HG03575 (cell line): ENCODE results near the gene SND1.
A peak's percentile ranks its signal among the peaks of the same experiment; 100 is the strongest.

ENCODE experiments used
- ATAC-seq: cut with Tn5 transposase; IDR thresholded peaks from one replicate; pipeline ENCODE4 v1.9.1; 2021; ENCODE audit not compliant: unreplicated experiment, insufficient number of reproducible peaks, low FRiP score; ENCODE audit errors: extremely low read depth

Gene SND1

DNA sequence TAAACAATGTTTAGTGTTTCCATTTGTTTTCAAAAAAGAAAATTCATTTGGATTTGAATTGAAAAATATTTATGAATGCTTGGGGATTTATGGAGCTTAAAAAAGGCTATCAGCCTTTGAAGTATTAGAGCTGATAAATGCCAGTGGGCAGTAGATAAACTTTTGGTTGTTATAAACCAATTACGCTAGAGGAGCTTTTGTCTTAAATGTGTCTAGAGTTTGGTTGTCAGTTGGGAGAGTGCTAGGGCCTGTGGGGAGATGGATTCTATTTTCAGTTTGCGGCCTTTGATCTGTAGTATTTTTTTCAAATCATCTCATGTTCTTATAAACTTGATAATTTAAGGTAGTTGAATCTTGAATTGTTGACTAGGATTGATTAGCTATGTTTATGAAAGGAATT lies 104.0 kb downstream of the SND1 start:
- ATAC-seq, result no peak

DNA sequence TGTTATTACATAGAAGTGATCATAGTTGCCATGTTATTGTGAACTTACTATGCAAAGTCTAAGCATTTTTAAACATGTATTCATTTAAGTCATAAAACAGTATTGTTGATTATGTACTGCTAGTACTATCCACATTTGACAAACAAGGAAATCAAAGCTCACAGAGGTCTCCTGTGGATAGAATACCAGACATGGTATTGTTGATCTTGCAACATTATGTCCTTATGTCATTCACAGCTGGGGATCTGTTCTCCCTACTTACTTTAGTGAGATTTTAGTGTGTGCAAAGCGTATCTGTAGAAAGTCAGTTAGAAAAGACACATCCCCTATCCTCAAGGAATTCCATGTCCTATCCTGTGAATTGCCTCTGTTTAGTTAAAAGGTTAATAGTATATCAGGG lies 106.1 kb downstream of the SND1 start:
- no peak for ATAC-seq

DNA sequence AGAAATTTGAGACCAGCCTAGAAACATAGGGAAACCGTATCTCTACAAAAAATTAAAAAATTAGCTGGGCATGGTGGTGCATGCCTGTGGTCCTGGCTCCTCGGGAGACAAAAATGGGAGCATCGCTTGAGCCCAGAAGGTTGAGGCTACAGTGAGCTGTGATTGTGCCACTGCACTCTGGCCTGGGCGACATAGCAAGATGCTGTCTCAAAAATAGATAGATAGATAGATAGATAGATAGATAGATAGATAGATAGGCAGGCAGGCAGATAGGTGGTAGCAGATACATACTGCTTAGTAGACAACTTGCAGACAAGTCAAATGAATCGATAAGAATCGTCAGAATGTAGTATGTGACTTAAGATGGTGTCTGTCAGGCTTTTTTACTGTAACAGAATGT lies 106.9 kb downstream of the SND1 start:
- ATAC-seq, result no peak

DNA sequence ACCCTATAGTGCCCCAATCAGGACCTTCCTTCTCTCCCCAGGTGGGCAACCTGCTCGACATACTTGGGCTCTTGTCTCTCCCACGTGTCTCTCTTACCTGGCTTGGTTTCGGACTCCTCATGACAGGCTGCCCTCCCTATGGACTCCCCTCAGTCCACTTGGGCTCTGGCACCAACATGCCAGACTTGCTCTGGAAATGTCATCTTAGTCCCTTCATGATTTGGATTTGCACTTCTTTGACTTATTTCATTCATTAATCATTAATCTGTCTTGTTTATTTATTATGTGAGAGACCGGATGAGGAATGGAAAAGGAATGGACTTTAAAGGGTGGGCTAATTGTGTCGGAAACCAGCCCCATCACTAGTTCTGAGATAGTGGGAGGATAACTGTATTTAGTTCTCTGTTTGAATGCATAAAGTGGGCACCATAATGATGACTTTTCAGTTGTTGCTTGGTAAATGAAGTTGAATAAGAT lies 108.0 kb downstream of the SND1 start:
- ATAC-seq, result no peak

DNA sequence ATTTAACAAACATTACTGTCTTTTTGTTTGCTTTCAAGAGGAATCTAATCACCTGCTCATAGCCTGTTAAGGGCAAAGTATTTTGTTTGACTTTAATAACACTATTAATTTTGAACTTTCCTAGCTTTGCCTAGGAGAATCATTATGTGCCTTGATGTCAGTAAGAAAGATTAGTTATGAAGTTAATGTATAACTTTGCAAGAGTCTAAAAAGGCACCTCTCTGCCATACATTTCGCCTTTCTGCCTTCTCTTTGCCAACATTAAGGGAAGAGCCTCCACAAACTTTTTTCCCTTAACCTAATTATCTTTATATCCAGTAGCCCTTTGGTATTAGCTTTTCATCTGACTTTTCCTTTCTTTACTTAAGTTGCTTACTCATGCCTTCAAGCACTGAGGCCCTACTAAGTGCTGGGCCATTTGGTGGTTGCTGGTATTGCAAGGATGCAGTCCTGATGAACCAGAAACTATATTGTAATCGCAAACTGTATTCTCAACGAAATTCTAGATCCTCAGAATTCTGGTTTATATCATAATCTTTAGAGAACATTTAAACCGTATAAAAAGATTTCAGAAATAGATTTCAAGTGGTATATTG lies 108.5 kb downstream of the SND1 start:
- no peak for ATAC-seq

DNA sequence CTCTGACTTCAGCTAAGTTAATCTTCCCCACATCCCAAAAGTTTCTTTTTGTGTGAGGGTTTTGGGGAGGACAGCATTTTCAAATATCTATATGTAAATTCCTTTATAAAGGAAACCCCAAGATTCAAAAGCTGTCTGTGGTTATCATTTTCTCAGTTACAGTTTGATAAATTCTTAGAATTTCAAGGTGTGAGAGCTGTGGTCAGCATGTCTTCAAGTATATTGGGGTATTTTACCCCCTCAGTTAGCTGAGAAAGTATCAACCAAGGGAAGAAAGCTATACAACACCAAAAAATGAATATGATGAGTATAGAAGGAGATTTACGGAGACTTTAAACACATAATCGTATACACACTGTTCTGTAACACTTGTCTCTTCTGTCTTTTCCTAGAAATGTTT lies 109.2 kb downstream of the SND1 start:
- ATAC-seq, result no peak

DNA sequence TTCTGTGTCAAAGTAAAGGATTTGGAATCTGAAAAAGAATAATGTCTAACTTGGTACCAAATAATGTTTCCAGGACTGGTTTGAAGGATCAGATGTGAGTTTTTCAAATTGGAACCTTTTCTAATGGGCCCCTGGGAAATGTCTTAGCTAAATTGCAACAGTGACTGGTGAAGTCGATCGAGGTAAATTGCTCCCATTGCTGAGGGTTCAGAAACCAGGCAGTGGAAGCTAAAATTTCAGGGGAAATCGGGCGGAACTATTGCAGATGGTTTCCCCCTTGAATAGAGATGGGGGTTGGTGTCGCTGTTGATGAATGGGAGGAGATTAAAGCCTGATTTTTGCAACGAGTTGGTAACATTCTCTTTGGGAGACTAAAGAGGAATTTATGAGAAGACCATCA lies 112.7 kb downstream of the SND1 start:
- no peak for ATAC-seq

DNA sequence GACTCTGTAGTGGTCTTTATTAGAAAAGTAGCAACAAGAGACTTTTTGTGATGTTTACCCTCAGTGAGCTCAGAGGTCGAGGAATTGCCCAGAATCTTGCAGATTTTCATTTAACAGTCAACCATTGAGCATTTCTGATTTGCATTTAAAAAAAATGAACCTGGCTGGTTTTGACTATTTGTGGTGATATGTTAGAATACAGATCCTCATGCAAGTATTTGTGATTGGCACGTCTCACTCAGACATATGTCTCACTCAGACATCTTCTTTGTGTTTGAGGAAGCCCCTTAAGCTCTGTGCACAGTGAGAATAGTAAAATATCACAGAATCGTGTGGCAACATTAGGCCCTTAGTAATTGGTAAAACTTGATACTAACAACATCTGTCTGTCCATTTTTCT lies 113.2 kb downstream of the SND1 start:
- ATAC-seq, result no peak

DNA sequence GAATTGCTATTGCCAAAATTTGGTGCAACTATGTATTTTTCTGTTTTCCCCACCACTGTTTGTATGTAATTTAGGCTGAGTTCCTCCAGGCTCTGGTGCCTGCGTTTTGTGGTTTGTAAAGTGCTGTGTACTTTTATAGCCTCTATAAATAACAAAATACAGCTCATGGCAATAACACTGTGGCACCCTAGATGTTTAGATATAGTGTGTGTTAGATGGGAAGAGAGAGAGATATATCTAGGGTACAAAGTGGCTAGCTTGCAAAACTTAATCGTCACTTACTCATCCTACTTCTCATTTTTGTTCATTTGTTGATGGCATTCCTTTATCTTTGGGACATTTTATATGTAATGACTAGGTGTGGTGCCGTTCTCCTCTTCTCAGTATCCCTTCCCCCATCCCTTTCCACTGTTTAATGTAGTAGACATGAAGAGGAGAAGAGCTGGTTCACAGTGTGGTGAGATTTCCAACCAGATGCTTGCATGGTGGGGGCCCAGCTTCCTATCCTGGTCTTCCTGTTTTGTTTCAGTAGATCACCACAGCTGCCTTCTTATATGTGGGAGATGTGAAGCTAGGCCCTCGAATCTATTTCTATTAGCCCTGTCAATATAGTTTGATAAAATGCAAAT lies 115.0 kb downstream of the SND1 start:
- no peak for ATAC-seq

DNA sequence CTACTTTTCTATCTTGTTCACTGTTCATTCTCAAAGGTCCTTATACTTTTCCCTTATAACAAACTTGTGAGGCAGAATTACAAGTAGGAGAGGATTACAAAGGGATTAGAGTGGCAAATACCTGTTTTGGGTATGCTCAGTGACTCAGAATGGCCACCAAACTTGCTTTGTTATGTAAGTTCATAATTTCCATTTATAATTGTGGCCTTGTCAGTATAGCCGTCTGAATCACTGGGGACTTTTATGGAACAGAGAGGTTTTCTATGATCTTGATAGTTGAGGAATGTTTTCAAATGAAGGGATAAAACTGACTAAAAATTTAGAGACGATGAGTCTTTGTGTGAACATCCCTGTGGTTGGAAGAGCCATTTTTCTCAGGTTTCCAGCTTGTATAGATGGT lies 116.2 kb downstream of the SND1 start:
- no peak for ATAC-seq

DNA sequence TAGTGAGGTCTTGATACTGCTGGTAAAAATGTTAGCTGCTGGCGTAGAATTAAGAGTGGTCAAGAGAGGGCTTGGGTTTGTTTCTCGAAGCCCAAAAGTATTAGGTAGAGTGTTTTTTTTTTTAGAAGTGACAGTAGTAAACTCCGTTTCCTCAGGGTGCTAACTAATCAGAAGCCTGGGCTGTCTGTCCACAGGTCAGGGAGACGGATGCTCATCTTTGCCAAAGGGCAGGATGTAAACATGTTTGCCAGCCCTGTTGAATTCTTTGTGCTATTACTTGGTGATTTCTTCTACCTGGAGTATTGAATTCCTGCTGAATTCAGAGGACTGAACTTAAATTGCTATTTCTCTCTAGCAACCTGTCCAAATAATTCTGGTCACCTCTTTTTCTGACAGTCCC lies 117.1 kb downstream of the SND1 start:
- ATAC-seq, result no peak

DNA sequence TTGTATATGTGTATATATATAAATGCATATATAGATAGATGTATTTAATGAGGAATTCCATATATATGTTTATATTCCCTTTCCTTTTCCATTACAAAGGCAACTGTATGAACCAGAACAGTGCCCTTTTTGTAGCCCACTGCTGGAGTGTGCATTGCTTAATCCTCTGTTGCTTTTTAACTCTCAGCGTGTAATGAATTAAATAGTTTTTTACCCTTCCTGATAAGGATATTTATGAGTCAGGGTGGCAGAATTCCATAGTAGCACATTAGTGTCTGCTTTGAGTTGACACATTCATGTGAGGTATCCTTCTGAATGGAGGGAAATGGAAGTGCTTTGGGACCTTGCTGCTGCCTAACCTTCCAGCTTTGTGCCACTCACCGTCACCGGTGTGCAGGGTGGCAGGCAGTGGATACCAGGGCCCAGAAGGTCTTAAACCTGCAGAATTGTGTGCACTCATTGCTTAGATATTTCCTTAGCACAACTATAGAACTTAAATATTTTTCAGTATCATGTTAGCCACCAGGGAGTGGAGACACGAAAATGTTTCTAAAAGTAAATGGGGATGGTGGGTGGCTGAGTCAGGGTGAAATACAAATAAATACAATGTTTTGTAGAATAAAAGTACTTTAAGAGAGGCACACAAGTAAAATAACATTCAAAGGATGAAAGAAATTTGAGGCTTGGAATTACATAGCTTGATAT lies 117.9 kb downstream of the SND1 start:
- ATAC-seq, result no peak

DNA sequence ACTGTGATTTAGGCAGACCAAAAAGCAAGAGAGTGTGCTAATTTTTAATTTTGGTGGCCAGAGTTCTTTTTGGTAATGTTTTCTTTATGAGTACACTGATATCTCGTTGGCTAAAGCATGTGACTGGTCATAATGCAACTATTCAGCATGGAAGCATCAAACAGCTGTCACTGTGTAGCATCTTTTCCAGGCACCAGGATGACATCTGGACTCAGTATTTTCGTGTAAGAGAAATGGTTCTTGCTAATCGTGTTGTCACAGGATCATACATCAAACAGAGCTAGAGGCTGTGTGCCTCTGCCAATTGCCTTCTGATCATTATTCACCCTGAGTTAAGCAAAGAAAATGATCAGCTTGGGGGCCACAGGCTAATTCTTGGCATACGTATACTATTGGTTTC lies 118.9 kb downstream of the SND1 start:
- ATAC-seq, result no peak

DNA sequence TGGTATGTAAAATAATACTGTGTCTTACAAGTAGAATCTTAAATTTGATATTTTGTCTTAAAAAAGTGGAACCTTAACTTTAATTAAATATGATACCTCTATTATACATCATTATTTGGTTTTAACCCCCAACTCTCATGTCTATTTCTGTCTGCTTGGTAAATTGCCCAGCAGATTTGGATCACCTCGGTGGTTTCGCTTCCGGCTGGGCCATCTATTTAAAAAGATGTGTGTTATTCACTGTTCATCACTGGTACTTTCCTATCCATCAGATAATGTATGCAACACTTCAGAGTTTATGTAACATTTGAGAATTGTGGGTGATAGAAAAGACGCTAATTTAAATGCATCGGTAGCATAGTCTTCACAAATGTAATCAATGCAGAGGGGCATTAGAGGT lies 119.7 kb downstream of the SND1 start:
- ATAC-seq, result no peak

DNA sequence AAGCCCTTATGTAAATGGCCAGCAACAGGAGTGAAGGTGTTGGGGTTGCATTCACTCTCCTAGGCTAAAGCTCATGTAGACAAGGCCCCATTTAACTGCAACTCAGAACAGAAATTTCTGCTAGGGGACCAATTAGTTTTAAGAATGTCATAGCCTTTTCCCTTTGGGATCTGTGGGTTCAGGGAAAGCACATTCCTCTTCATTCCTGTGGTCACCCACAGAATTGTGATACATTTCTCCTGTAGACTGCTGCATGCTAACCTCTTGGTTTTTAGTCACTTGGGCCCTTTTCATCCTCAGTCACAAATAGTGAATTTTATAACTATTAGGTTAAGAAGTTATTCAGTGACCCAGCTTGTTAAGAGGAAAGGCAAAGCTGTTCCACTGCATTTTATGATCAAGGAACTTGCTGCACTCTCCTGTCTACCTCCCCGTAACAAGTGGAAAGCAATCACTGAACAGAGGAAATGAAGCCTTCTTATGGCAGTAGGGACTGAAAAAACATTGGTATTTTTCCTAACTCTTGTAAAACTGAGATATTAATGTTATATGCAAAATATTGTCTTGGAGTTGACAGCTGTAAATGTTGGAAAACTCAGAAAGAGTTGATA lies 124.9 kb downstream of the SND1 start:
- no peak for ATAC-seq

DNA sequence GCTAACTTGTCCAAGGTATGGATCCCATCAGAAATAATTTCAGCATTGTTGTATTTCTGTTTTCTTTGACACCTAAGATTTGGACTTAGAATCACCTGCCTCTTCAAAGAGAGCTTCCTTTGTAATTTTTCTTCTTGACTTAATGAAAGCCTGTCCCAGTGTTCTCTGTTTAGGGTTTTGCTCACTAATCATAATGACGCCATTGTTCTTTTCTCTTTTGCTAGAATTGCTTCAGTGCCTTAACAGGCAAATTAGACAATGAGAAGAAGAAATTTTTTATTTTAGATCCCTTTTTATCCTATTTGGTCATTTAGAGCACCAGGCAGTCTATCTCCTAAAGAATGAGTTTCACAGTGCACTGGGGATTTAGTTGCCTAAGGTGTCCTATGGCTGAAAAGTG lies 128.5 kb downstream of the SND1 start:
- ATAC-seq, result no peak

DNA sequence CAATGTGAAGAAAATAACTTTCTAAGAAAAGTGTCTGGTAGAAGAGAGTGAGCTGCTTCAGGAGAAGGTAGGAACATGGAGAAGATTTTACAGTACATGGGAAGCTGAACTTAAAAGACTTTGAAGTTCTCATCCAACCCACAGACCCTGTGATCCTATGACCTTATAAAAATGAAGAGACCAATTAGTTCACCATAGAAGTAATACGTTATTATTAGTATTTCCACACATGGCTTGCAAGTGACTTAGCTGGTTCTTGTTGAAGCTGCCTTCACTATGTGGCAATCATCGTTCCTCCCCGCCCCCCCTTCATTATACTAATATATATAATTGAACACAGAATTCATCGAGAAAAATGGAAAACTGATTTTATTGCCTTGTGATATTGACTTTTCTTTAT lies 129.1 kb downstream of the SND1 start:
- ATAC-seq, result no peak

DNA sequence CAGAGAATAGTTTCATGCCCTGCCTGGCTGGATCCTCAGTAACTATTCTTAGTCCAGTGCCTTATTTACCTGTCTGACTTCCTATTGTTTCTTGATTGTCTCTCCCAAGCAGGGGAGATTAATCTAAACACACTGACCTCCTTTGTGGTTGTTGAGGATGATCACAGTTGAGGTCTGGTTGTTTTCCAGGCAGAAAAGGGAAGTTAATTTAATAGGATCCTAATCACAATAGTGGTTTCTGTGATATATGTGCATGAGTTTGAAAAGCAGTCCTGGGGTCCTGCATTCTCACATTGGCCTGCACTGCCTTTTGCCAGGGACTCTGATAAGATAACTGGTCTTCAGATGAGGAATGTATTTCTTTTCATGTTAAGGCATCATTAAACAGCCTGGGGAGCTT lies 130.1 kb downstream of the SND1 start:
- no peak for ATAC-seq

DNA sequence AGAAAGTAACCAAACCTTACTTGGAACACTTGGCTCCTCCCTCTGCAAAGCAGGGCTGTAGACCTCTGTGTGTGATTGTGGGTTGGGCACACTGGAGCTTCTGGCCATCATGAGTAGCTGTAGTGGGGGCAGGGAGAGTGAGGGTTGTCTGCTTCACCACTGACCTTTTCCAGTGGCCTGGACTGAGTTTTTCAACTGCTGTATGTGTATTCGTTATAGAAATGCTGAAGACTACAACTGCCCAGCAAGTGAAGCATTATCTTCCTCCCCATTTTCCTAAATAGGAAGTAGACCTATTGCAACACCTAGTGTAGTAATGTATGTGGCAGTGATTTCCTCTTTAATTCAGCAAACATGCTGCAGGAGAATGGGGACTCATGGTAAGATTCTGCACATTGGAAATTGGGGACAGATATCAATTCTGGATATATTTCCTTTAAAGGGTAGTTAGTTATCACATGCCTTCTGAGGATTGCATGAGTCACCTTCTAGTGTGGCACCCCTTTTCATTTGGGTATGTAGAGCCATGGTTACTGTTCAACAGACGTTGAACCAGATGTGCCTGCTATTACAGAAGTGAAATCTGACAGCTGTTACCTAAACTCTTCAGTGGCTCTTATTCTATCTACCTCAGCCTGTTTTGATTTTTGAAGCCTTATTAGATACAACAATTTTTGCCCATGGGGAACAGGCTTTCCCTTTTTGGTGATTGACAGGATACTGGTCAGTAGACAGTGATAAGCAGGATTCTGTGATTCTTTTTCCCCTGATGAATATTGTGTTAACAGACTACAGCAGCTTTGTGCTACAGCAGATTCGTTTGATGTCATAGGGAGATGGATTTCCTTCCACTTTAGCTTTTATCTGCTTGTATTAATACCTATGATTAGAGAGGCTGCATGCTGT lies 130.9 kb downstream of the SND1 start:
- peak; percentile 76 for ATAC-seq
